GM21786 (cell line): ENCODE measurements around the gene INPP5J.
"Not testable (repeated sequence)": the region's sequence is repeated elsewhere in the genome, so short reads cannot be mapped to it uniquely, and the experiment has no call there.

Experiments used
- ATAC-seq: cut with Tn5 transposase; IDR thresholded peaks from one replicate; pipeline ENCODE4 v1.9.1; 2021; ENCODE audit not compliant: unreplicated experiment

INPP5J gene

DNA sequence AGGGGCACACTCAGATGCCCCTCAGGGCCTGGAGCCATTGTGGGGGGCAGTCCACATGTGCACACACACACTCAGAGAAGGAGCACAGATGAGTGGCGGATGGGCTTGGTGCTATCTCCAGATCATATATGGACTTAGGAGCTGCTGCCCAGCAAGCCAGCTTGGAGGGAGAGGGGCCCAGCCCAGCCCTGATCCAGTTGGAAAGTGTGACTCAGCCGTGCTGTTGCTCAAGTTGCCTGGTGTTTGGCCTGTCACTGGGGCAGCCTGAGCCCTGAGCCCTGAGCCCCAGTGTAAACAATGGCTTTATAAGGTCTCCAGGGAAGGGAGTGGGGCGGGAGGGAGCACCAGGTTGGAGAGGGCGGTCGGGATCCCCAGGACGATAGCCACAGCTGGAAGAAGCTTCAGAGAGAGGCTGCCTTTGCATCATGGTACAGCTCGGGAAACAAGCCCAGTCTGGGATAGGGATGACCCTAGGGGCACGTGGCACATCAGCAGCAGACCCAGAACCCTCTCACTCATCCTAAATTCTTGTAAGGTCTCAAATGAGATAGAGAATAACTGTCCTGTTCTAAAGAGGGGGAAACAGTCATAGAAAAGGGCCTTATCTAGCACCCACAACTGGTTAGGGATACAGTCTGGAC lies 20.2 kb upstream of the INPP5J start:
- ATAC-seq: no peak

DNA sequence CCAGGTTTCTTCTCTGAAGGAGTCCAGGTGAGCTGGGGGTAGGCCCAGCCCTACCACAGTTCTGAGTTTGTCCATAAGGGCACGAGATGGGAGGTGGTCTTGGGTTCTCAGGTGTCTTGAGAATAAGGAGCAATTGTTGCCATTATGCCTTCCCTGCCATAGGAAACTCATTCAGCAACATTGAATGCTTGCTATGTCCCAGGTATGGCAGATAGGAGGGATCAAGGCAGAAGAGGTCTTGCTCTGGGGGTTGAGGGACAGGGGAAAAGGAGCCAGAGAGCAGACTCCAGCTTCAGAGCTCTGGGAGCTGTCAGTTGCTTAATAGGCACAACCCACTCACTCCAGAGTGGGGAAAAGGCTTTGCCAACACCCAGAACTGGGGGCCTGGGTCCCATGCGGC lies 19.7 kb upstream of the INPP5J start:
- no peak for ATAC-seq

DNA sequence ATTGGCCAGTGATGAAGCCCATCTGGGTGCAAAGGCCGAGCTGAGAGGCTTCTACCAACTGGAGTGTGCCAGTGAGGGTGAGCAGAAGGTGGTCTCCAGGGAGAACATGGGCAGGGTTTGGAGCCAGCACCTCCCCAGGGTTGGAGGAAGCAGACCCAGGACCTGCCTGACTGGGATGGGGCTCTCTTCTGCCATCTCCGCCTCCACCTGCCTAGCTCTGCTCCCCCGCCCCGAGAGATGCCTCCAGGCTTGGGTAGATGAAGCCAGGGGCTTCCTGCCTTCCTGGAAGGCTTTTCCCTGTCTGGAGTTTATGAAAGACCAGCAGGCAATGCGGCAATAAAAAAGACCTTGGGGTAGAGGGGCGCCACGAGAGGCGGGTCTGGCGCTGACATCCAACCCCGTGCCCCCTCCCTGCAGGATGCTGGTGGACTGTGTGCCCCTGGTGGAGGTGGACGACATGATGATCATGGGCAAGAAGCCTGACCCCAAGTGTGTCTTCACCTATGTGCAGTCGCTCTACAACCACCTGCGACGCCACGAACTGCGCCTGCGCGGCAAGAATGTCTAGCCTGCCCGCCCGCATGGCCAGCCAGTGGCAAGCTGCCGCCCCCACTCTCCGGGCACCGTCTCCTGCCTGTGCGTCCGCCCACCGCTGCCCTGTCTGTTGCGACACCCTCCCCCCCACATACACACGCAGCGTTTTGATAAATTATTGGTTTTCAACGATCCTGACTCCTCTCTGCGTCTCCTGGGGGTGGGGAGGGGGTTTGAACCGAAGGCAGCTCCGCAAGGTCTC lies 18.7 kb upstream of the INPP5J start:
- ATAC-seq: no peak

DNA sequence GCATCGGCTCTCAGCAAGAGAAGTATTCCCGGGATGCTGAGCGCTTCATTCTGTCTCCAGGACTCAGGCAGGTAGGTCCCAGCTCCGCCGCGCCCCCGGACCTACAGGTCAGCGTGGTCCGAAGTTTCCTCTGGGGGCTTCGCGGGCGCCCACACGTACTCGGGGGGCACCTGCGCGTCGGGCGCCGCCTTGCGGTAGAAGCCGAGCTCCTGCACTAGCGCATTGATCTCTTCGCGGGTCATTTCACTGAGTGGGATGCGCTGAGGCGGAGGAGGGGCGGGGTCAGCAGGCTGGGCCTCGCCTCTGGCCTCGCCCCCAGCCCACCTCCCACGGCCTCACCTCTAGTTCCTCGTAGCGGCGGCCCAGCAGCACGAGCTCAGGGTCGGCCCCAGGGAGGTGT lies 17.9 kb upstream of the INPP5J start:
- ATAC-seq: no peak

DNA sequence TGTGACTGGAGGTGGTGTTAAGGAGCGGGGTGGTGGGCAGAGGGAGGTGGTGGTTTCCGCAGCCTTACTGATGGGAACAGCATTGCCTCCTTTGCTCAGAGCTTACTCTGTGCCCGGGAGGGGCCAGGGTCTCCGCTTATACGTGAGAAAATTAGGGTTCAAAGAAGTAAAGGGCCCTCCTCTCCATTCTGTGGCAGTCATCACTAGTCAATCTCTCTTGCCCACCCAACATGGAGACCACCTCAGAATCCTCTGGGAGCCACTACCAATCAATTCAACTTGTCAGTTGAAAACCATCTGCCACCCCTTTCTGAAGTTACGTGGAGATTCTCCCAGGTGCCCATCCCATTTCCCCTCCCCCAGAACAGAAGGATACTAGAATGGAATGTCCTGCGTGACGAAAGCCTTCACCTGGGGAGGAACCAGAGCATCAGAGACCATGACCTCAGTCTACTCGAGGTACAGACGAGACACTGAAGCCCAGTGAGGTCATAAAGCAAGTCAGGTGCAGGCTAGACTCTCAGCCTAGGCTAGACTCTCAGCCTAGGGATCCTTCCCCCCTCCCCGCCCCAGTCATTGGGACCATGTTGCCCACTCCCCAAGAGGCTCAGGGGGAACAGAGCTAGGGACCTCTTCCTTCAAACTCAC lies 17.4 kb upstream of the INPP5J start:
- ATAC-seq: no peak

DNA sequence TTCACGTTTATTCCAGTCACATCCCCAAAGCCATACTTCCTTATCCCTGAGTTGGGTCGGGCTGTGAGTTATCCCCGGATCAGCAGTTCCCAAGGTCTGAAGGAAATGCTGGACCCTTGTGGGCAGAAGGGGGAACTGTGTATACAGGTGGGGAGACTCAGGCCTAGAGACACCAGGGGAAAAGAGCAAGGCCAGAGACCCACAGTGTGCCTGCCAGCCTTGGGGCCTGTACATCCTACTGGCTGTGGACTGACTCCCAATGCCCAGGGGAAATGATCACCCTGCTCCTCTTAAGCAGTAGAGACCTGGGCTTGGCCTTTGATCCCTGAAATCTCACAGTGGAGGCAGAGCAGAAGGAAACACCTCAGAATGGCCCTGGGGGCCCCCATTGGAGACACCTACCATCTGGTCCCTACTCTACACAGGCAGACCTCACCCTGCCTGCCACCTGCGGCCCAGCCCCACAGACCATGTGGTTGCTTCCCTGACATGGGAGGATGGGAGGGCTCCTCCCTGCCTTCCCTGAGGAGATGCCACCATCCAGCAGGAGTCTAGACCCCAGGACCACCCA lies 16.7 kb upstream of the INPP5J start:
- no peak for ATAC-seq

DNA sequence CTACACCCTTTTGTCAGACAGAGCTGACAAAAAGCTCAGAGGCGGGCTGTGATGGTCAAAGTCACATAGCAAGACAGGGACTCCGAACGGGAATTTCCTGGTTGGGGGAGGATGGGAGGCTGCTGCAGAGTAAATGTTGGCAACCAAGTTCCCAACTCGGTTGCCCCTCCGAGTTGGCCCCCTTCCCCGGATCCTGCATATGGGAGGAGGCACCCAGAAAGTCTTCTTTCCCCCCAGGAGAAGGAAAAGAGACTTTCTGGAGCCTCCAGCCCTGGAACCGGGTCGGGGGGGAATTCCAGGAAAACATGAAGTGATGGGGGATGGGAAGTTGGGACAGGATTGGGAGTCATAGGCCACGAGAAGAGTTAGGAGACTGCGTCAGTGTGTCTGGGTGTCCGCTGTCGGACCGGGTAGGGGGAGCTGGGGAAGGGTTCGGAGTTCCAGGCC lies 16.0 kb upstream of the INPP5J start:
- no peak for ATAC-seq

DNA sequence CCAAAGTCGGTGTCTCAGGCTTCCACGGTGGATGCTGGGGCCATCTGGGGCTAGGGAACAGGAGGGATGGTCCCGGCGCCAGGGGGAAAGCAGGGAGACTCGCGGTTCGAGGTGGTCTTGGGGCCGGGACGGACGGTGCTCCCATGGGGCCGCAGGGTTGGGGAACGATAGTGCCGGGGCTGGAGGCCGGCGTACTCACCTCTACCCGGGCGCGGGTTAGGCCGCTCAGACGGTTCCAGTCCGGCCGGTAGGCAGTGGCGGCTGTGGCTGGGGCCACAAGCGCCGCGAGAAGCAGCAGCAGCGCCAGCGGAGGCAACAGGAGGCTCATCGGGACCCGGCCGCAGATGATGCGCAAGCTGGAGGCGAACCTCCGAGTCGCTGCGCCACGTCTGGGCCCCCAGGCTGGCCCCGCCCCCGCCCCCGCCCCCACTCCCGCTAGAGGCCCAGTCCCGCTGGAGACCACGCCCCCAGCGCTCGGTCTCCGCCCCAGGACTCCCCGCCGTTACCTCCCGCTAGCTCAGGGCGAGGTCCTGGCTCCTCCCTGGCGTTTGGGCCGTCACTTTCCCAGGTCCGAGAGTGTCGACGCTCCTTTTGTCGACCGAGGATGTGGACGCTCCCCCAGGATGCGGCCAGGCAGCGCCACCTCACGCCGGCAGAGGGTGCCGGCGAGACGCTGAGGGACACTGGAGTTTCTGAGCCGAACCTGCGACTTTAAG lies 15.4 kb upstream of the INPP5J start, which contains the start of gene SELENOM:
SELENOM (minus strand) TSS at position 391 of the 716 bp plus-strand sequence; CDS start at position 328, 63 bp downstream.
- peak; percentile 86 for ATAC-seq

DNA sequence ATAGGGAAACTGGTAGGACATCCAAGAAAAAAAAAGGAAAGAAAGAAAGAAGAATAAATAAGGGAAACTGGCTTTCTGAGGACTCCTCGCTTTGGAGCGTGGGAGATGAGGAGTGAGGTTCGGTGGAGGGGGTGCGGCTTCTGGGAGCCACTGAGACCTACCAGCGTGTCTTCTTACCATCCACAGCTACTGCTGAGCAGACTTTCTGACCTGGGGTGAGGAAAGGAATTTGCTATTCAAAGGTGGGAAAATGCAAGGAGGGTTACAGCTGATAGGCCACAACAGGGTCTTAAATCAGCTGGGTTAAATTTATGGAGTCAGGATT lies 14.9 kb upstream of the INPP5J start:
- no peak for ATAC-seq

DNA sequence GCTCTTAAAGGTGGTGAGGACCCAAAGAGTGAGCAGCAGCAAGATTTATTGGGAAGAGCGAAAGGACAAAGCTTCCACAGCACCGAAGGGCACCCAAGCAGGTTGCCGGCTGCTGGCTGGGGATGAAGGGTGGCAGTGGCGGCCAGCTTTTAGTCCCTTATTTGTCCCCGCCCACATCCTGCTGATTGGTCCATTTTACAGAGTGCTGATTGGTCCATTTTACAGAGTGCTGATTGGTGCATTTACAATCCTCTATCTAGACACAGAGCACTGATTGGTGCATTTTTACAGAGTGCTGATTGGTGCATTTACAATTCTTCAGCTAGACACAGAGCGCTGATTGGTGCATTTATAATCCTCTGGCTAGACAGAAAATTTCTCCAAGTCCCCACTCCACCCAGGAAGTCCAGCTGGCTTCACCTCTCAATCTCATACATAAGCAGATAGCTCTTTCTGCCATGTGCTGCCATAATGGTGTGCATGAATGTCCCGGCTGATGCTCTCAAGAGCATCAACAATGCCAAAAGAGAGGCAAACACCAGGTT lies 10.1 kb upstream of the INPP5J start:
- not testable (repeated sequence) for ATAC-seq

DNA sequence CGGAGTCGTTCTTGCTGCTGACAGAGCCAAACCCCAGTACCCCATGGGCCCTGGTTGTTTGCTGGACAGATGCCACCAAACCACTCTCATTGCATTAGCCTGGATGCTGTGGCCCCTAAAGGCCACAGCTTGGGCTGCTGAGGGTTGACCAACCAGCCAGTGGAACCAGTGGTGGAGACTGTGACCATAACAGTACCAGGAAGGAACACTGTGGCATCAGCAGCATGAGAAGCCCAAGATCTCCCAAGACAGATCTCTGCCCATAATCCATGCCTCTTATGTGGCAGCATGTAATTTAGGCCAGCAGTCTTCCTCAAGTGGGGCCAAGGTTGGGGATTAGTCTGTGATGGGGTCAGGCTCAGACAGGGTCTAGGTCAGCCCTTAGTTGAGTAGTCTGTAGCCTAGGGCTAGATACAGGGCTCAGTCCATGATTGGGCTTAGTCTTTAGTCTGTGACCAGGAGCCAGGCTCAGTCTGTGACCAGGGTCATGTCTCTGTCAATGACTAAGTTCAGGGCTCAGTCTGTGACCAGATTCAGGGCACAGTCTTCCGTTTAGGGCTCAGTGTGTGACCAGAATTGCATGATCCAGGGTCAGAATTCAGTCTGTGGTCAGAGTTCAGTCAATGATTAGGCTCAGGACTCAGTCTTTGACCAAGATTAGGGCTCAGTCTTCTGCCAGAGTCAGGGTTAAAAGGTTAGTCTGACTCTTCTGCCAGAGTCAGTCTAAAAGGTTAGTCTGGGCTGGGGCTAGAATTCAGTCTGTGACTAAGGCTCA lies 4.5 kb upstream of the INPP5J start:
- no peak for ATAC-seq

DNA sequence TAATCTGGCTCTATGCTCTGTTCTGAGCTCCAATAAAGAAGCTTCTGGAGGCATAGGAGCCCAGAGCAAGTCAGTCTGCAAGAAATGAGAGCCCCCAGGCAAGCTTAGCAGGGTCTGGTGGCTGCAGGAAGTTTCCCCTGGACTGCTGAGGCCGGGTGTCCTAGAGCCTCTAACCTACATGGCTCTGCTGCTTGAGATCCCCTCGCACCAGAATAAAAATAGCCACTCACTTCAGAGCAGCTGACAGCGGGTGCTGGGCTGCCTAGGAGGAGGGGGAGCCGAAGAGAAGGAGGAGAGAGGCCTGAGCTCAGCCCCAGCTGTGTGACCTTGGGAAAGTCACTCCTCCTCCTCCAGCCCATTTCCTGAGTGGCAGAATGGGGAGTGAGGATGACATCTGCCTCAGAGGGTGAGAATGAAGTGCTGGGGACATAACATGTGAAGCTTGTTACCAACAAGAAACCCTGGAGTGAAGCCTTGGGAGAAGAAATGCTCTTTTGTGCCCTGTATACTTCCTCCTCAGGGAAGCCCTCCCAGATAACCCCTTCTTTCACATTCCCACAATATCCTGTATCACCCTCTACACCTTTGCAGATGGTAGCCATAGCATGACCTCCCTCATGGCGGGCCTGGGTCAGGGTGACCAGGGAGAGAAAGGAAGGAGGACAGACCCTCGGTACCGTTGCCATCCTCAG lies 3.6 kb upstream of the INPP5J start:
- no peak for ATAC-seq

DNA sequence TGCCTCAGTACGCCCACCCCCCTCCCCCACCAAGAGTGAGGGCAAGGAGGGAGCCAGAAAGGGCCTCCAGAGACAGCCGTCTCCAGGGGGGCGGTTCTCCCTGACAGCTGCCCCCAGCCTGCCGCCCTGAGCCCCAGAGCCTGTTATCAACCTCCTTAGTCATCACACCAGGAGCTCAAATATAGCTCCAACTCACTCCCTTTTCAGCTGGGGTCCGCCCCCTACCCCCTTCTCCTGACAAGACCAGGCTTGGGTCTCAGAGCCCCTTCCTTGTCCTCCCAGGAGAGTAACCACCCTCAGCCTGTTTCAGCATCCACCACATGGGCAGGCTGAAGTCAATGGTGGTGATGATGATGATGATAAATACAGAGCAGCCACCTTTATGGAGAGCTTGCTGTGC lies 2.5 kb upstream of the INPP5J start:
- ATAC-seq: no peak

DNA sequence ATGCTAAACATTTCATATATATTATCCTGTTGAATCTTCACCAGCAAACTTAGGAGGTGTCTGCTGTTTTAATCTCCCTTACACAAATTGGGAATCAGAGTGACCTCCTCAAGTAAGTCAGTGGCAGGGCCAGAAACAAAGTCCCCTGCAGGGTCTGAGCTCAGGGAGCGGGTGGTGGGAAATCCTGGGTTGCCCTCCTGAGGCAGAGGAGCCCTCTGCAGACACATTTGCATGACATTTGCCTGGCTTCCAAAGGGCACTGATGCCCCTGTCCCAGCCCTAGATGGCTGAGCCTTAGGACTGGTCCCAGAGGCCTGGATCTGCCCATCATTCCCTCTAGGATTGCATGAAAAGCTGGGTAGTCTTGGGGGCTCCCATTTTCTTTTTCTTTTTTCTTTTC lies 2.1 kb upstream of the INPP5J start:
- no peak for ATAC-seq

DNA sequence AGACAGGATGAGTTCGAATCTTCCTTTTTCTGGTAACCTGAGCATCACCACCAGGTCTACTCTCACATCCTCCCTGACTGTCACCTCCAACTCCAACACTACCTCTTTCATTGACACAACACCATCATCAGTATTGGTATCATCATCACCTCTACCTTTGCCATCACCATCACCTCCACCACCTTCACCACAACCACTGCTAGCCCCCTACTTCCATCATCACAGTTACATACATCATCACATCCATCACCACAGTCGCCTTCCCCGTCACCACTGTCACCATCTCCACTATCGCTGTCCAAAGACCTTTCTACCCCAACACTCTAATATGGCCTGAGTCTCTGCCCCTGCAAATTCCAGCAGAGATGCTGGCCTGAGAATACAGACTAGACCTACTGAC lies 1.4 kb upstream of the INPP5J start:
- no peak for ATAC-seq

DNA sequence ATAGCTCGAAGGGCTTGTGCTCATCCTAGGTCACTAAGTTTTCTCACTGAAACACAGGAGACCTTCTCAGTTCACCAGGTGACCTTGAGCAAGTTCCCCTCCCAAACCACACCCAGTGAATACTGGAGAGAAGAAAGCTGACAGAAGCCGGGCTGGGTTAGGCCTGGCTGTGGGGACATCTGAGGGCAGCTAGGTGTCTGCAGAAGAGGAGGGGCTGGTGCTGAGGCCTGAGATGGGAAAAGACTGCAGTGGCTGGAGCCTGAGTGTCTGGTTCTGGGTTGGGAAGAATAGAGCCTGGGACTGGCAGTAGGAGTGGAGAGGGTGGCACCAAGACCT lies 602 bp upstream of the INPP5J start:
- ATAC-seq: no peak

DNA sequence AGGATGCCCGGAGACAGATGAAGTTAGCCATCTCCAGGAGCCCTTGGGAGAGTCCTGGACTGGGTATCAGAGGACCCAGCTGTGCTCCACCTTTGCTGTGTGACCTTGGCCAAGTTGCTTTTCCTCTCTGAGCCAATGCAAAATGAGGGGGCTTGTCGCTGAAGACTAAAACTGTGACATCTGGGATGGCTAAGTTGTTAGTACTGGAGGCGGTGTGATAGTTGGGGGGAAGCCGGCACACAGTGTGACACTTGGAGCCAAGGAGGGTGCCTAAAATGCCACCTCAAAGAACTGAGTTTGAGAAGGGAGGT lies 481 bp downstream of the INPP5J start:
- no peak for ATAC-seq

DNA sequence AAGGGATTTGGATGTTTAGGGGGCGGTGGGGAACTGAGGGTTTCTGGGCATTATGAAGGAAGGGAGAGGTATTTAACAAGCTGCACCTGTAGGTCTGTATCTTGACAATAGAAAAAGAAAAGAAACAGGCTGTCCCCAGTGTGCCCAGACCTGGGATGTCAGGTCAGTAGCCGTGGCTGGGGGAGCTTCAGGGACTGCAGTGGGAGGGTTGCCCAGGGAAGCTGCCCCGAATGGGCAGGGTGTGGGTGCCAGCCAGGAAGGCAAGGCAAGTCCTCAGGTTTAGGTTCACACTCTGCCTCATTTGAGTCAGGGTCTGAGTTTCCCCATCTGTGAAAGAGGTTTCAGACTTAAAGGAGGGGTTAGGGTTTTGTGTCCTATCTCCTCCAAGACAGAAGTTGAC lies 1.5 kb downstream of the INPP5J start:
- no peak for ATAC-seq

DNA sequence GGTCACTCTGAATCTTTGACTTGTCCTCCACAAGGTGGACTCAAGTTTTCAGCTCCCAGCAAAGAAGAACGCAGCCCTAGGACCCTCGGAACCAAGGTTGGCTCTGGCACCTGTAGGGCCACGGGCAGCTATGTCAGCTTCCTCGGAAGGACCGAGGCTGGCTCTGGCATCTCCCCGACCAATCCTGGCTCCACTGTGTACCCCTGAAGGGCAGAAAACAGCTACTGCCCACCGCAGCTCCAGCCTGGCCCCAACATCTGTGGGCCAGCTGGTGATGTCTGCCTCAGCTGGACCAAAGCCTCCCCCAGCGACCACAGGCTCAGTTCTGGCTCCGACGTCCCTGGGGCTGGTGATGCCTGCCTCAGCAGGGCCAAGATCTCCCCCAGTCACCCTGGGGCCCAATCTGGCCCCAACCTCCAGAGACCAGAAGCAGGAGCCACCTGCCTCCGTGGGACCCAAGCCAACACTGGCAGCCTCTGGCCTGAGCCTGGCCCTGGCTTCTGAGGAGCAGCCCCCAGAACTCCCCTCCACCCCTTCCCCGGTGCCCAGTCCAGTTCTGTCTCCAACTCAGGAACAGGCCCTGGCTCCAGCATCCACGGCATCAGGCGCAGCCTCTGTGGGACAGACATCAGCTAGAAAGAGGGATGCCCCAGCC lies 2.2 kb downstream of the INPP5J start:
- no peak for ATAC-seq
